ENCODE measurements around the gene ZNF662. TPM values are rescaled to one million over a fixed set of nuclear protein-coding genes. Genes with fewer than 3 reads are reported as not detected.

ZNF662 gene
- total RNA-seq, 1 experiment from 2014 or later = 1.1 TPM

DNA sequence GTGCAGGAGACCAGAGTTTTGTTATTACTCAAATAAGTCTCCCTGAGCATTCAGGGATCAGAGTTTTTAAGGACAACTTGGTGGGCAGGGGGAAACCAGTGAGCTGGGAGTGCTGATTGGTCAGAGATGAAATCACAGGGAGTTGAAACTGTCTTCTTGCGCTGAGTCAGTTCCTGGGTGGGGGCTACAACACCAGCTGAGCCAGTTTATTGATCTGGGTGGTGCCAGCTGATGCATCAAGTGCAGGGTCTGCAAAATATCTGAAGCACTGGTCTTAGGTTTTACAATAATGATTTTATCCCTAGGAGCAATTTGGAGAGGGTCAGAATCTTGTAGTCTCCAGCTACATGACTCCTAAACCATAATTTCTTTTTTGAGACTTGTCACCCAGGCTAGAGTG, 13.8 kb upstream of the ZNF662 start:
- CTCF ChIA-PET = interaction anchor here (0.8 kb wide), 1 partner anchor 11 kb away, joined by 3 read pairs; no protein-coding TSS in a partner anchor
- no TSS peak for BruUV-seq (replicated peaks)
- Mint-ChIP-seq H3K4me1 (ENCODE audit: low read depth, unreplicated experiment) (peaks cover 30% of the 10 kb centered on the region), H3K27ac (ENCODE audit: unreplicated experiment) (peak overlapping the region; percentile 34), H3K9me3 (ENCODE audit: low read depth, unreplicated experiment) (no peaks in the 10 kb centered on the region), H3K27me3 (ENCODE audit: unreplicated experiment) (no peaks in the 10 kb centered on the region), H3K36me3 (ENCODE audit: insufficient read depth, unreplicated experiment) (no peaks in the 10 kb centered on the region), H3K4me3 (ENCODE audit: low read depth, unreplicated experiment) (no peak overlapping the region)
- peak; percentile 27 for DNase-seq
- TF ChIP-seq, protein P1, sequence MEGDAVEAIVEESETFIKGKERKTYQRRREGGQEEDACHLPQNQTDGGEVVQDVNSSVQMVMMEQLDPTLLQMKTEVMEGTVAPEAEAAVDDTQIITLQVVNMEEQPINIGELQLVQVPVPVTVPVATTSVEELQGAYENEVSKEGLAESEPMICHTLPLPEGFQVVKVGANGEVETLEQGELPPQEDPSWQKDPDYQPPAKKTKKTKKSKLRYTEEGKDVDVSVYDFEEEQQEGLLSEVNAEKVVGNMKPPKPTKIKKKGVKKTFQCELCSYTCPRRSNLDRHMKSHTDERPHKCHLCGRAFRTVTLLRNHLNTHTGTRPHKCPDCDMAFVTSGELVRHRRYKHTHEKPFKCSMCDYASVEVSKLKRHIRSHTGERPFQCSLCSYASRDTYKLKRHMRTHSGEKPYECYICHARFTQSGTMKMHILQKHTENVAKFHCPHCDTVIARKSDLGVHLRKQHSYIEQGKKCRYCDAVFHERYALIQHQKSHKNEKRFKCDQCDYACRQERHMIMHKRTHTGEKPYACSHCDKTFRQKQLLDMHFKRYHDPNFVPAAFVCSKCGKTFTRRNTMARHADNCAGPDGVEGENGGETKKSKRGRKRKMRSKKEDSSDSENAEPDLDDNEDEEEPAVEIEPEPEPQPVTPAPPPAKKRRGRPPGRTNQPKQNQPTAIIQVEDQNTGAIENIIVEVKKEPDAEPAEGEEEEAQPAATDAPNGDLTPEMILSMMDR (IDR thresholded peaks at IDR 0.05; ENCODE audit: unreplicated experiment) = no peak
- intact Hi-C loops (cut with micrococcal nuclease; ENCODE audit: unreplicated experiment) = no loop called here

DNA sequence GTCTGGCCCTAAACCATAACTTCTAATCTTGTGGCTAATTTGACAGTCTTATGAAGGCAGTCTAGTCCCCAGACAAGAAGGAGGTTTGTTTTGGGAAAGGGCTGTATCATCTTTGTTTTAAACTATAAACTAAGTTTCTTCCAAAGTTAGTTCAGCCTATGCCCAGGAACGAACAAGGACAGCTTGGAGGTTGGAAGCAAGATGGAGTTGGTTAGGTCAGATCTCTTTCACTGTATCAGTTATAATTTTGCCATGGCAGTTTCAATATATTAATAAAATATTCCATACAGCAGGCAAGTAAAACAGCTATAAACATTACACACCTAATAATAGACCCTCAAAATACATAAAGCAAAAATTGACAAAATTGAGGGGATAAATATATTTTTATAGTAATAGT, 13.1 kb upstream of the ZNF662 start:
- H3K4me3 Mint-ChIP-seq (ENCODE audit: low read depth, unreplicated experiment) = no peak overlapping the region
- H3K36me3 Mint-ChIP-seq (ENCODE audit: insufficient read depth, unreplicated experiment) = no peaks in the 10 kb centered on the region
- intact Hi-C loops (cut with micrococcal nuclease; ENCODE audit: unreplicated experiment) = no loop called here
- TF ChIP-seq, protein P1 (IDR thresholded peaks at IDR 0.05; ENCODE audit: unreplicated experiment) = no peak
- DNase-seq = no peak
- no peaks in the 10 kb centered on the region for H3K9me3 Mint-ChIP-seq (ENCODE audit: low read depth, unreplicated experiment)
- BruUV-seq (replicated peaks) = no TSS peak
- no peaks in the 10 kb centered on the region for H3K27me3 Mint-ChIP-seq (ENCODE audit: unreplicated experiment)
- CTCF ChIA-PET = interaction anchor here (0.8 kb wide), 1 partner anchor 12 kb away, joined by 3 read pairs; no protein-coding TSS in a partner anchor
- peaks cover 30% of the 10 kb centered on the region for H3K4me1 Mint-ChIP-seq (ENCODE audit: low read depth, unreplicated experiment)
- H3K27ac Mint-ChIP-seq (ENCODE audit: unreplicated experiment) = no peak overlapping the region

DNA sequence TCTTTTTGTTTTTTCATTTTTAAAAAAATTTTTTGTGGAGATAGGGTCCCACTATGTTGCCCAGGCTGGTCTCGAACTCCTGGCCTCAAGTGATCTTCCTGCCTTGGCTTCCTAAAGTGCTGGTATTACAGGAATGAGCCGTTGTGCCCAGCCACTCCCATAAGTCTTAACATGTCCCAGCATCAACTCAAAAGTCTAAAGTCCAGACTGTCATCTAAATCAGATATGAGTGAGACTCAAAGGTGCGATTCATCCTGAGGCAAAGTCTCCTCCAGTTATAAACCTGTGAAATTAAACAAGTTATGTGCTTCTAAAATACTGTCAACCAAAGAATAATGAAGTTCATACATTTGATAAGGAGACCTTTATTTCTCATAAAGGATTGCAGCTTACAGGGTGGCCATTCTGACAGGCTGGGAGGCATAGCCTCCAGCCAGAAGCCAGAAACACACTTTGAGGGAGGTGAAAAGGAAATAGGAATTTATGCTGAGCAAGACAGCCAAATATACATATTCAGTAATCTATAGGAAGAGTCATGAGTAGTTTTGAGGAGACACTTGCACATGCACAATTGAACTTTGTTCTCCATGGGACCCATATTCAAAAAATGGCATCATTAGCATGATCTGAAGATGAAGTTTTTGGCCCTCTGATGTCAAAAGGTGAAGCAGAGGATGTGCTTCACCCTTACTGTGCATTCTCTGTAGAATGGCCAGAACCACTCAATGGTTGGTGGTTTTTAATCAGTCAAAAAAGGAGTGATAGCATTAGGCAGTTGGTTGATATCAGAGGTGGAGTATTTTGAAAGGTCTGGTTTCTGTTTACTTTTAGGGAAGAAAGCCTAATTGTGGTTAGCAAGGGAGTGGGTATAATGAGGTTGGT, 11.0 kb upstream of the ZNF662 start:
- no TSS peak for BruUV-seq (replicated peaks)
- H3K27me3 Mint-ChIP-seq (ENCODE audit: unreplicated experiment) = no peaks in the 10 kb centered on the region
- no peaks in the 10 kb centered on the region for H3K36me3 Mint-ChIP-seq (ENCODE audit: insufficient read depth, unreplicated experiment)
- no peak overlapping the region for H3K27ac Mint-ChIP-seq (ENCODE audit: unreplicated experiment)
- peaks cover 27% of the 10 kb centered on the region for H3K4me1 Mint-ChIP-seq (ENCODE audit: low read depth, unreplicated experiment)
- CTCF ChIA-PET = no interaction called here
- no peak for DNase-seq
- H3K4me3 Mint-ChIP-seq (ENCODE audit: low read depth, unreplicated experiment) = no peak overlapping the region
- intact Hi-C loops (cut with micrococcal nuclease; ENCODE audit: unreplicated experiment) = no loop called here
- H3K9me3 Mint-ChIP-seq (ENCODE audit: low read depth, unreplicated experiment) = no peaks in the 10 kb centered on the region
- TF ChIP-seq, protein P1 (IDR thresholded peaks at IDR 0.05; ENCODE audit: unreplicated experiment) = no peak

DNA sequence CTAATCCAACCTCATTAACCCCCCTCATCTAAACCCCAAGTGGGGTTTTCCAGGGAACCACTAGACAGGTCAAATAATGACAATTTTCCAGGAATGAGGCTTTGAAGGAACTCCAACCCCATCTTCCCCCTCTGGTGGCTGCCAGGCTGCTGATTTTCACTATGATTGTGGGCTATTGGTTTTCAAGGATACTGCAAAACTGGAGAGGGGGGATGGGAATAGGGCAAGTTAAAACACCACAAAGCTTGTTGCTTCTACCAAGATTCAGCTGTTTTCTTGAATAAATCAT, 10.4 kb upstream of the ZNF662 start:
- H3K4me1 Mint-ChIP-seq (ENCODE audit: low read depth, unreplicated experiment) = peaks cover 27% of the 10 kb centered on the region
- TF ChIP-seq, protein P1 (IDR thresholded peaks at IDR 0.05; ENCODE audit: unreplicated experiment) = no peak
- CTCF ChIA-PET = no interaction called here
- no peak overlapping the region for H3K4me3 Mint-ChIP-seq (ENCODE audit: low read depth, unreplicated experiment)
- DNase-seq = no peak
- H3K27ac Mint-ChIP-seq (ENCODE audit: unreplicated experiment) = no peak overlapping the region
- no peaks in the 10 kb centered on the region for H3K27me3 Mint-ChIP-seq (ENCODE audit: unreplicated experiment)
- BruUV-seq (replicated peaks) = no TSS peak
- intact Hi-C loops (cut with micrococcal nuclease; ENCODE audit: unreplicated experiment) = no loop called here
- peaks cover 2% of the 10 kb centered on the region for H3K36me3 Mint-ChIP-seq (ENCODE audit: insufficient read depth, unreplicated experiment)
- H3K9me3 Mint-ChIP-seq (ENCODE audit: low read depth, unreplicated experiment) = no peaks in the 10 kb centered on the region
